GM23248 (cell line): Measurements from ENCODE around the gene GAGE12H.

Experiments used
- EZH2 ChIP-seq: fragments of 200-600 bp; sonication (generic); IDR thresholded peaks from 2 replicates; pipeline ENCODE4 v1.6.1; 2018; ENCODE audit warnings: antibody characterized with exemption, mild to moderate bottlenecking; ENCODE audit not compliant: insufficient read depth, poor library complexity, severe bottlenecking
- EZH2phosphoT487 ChIP-seq: fragments of 200-600 bp; sonication (generic); IDR thresholded peaks from 2 replicates; pipeline ENCODE4 v1.6.1; 2018; ENCODE audit warnings: antibody characterized with exemption, moderate library complexity, mild to moderate bottlenecking, low read depth; ENCODE audit not compliant: insufficient read depth

DNA sequence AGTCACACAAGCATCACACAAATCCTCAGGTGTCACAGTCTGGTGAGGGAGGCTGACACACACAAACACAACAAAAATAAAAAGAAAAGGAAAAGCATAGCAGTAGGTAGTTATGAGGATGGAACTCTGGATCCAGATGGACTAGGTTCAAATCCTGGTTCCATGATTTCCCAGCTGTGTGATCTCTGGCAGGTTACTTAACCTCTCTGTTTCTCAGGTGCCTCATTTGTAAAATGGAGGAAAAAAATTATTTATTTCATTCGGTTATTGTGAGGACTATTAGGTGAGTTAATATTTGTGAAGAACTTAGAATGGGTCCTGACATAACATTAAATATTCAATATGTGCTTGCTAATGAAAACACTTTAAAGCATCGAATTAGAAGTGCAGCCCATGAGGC is 38.8 kb downstream of the GAGE12H start:
- no peak for TF ChIP-seq EZH2phosphoT487
- no peak for TF ChIP-seq EZH2
